Heart left ventricle (tissue), 16 donors: ENCODE measurements around the gene HSH2D. TPM values are rescaled to one million over a fixed set of nuclear protein-coding genes. Genes with fewer than 3 reads are reported as not detected.

Experiments used
- ATAC-seq, 4 donors: fragments of 200-7000 bp; cut with Tn5 transposase; one replicate each; pipeline ENCODE4 v1.9.1; 2020 to 2022; ENCODE audit warnings: moderate library complexity in 4 of 4, mild to moderate bottlenecking in 3 of 4, moderate number of reproducible peaks in 1 of 4
- DNase-seq, 5 donors: peaks; one replicate each; pipeline ENCODE4 v3.0.0-alpha.2; 2020
- H3K27ac ChIP-seq, 12 donors: fragments of 200-600 bp; sonication (generic) in 4 of 12; one replicate each; pipeline versions ENCODE4 v1.5.0 to v1.8.0; 2016 to 2022; ENCODE audit warnings: mild to moderate bottlenecking in 2 of 12
- H3K27me3 ChIP-seq, 9 donors: fragments of 200-600 bp; sonication (generic) in 2 of 9; one replicate each; pipeline versions ENCODE4 v1.5.1 to v1.8.0; 2016 to 2022; ENCODE audit warnings: mild to moderate bottlenecking in 3 of 9
- H3K36me3 ChIP-seq, 9 donors: fragments of 200-600 bp; sonication (generic) in 2 of 9; one replicate each; pipeline versions ENCODE4 v1.5.0 to v1.8.0; 2018 to 2022; ENCODE audit warnings: mild to moderate bottlenecking in 2 of 9
- H3K4me1 ChIP-seq, 12 donors: fragments of 200-600 bp; sonication (generic) in 4 of 12; one replicate each; pipeline versions ENCODE4 v1.5.0 to v1.8.0; 2016 to 2022; ENCODE audit warnings: mild to moderate bottlenecking in 3 of 12
- H3K4me3 ChIP-seq, 12 donors: fragments of 200-600 bp; sonication (generic) in 4 of 12; one replicate each; pipeline versions ENCODE4 v1.5.0 to v1.8.0; 2017 to 2022; ENCODE audit warnings: mild to moderate bottlenecking in 9 of 12, moderate library complexity in 4 of 12
- H3K9me3 ChIP-seq, 12 donors: fragments of 200-600 bp; sonication (generic) in 4 of 12; one replicate each; pipeline versions ENCODE4 v1.5.0 to v1.8.0; 2016 to 2022; ENCODE audit warnings: mild to moderate bottlenecking in 1 of 12
- POLR2A ChIP-seq, 2 donors: fragments of 450-650 bp; IDR thresholded peaks; one replicate each; pipeline ENCODE4 v1.6.1; 2017; ENCODE audit warnings: antibody characterized with exemption in 2 of 2, mild to moderate bottlenecking in 2 of 2, moderate library complexity in 2 of 2
- WGBS, 4 donors: extraction: QIAGEN DNeasy Blood & Tissue Kit in 2 of 4; methylation state at CpG; one replicate each; pipeline versions ENCODE4 v1.1.5 to v1.1.7; 2013 to 2018; 5-methylcytosine and 5-hydroxymethylcytosine counted together
- intact Hi-C, 10 donors: fragments of 100-400 bp; cut with DNase I; formaldehyde crosslinking; loops; one replicate each; pipeline versions ENCODE4 v1.11.1 to v1.14.2; 2022
- polyA plus RNA-seq, 2 donors: library from polyadenylated mRNA; stranded (reverse); fragments of 200-250 nt; gene quantifications; one replicate each; pipeline ENCODE4 v1.2.3, GENCODE V29; 2013
- total RNA-seq, 9 donors: library from RNA; depleted of rRNA in 2 of 9; stranded (reverse); fragments of >200 nt in 2 of 9; fragmentation: NEBNext Ultra II Directional in 3 of 9; extraction: Animal tissue kit (Norgen Biotek cat#: 25700) in 3 of 9; gene quantifications; one replicate each; pipeline versions ENCODE4 v1.1.0 to v1.2.4, GENCODE V29; 2016 to 2023
- TF ChIP-seq, protein P1 (sequence below), 12 donors: fragments of 200-600 bp; sonication (generic) in 4 of 12; IDR thresholded peaks; one replicate each; pipeline versions ENCODE4 v1.5.0 to v1.8.0; 2018 to 2022; ENCODE audit warnings: antibody characterized with exemption in 12 of 12, mild to moderate bottlenecking in 5 of 12
- donor health status: ischemic (EF 13 %, LVEDD 7.1; RV severe dilation, severe dysfunction).
- donor health status: healthy with polysubstance abuse.
- donor health status: DM: no; HTN: yes; CAD: no.
- donor health status: DM: no; HTN: no; CAD: no.
- donor health status: ischemic (EF 25% LVEDD 6.9; RV normal size, moderate dysfunction).
- donor health status: ischemic (EF 25% LVEDD 5.7; RV mildly dilated, moderate dysfunction).
- donor health status: healthy.
- donor health status: DM: yes; HTN: yes; CAD: no.
- donor health status: ischemic (EF 35%, LVEDD 5.7; RV mildly dilated, moderate dysfunction).
- donor health status: nonischemic (EF 11% LVEDD 7.7; RV severe dilation, severe dysfunction).
- donor health status: DM: yes; HTN: yes; CAD: no.
- donor health status: PGD.
- donor health status: ischemic (EF 29% LVEDD 5.4; RV normal size, mild dysfunction).
- donor health status: nonischemic (EF 23%, LVEDD 6.1; RV moderate dilation, normal function).

The HSH2D gene
- total and polyA plus RNA-seq, 11 donors: 0.12 to 1.8 (median 0.30) TPM; not detected in 4

DNA sequence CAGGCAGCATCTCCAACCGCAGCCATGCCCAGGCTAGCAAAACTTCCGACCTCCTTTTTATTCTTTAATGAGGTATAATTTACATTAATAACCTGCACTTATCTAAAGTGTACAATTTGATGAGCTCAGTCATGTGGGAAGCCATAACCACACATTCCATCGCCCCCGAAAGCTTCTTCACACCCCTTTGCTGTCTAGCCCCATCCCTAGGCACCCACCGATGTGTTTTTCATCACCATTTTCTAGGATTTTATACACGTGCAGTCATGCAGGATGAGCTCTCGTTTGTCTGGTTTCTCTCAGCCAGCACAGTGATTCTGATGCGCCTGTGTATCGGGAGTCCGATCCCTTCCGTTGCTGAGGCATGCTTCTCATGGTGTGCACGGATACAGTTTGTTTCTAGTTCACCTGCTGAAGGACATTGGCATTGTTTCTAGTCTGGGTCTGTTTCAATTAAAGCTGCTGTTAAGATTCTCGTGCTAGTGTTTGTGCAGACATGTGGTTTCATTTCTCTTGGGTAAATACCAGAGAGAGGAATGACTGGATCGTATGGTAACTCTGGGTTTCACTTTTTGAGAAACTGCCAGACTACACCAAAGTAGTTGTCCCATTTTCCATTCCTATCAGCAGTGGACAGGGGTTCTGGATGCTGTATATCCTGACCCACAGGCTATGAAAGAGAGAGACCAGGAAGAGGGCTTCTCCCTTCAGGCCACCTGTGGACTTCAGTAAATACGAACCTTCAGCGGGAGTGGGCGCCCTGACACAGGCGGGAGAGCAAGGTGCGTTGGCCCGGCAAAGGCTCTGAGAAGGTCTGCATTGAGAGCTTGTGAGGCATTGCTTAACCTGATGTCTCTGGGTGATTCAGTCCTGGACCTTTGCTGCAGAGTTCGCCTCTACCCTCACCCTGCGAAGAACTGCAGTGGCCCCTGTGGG lies 59.1 kb downstream of the HSH2D start:
- Histone ChIP-seq H3K4me1 (peaks cover 10 to 45% (median 23%) of the 10 kb centered on the region in 12 donors), H3K36me3 (peaks cover 0 to 65% (median 42%) of the 10 kb centered on the region in 9 donors), H3K9me3 (no peaks in the 10 kb centered on the region), H3K27me3 (no peaks in the 10 kb centered on the region), H3K27ac (no peak overlapping the region), H3K4me3 (no peak overlapping the region)
- ATAC-seq (no peak), DNase-seq (peak in 1 of 5 donors; percentile 11)
- intact Hi-C loops: no loop called here
- TF ChIP-seq POLR2A (IDR thresholded peaks at IDR 0.05): no peak
- TF ChIP-seq, protein P1, sequence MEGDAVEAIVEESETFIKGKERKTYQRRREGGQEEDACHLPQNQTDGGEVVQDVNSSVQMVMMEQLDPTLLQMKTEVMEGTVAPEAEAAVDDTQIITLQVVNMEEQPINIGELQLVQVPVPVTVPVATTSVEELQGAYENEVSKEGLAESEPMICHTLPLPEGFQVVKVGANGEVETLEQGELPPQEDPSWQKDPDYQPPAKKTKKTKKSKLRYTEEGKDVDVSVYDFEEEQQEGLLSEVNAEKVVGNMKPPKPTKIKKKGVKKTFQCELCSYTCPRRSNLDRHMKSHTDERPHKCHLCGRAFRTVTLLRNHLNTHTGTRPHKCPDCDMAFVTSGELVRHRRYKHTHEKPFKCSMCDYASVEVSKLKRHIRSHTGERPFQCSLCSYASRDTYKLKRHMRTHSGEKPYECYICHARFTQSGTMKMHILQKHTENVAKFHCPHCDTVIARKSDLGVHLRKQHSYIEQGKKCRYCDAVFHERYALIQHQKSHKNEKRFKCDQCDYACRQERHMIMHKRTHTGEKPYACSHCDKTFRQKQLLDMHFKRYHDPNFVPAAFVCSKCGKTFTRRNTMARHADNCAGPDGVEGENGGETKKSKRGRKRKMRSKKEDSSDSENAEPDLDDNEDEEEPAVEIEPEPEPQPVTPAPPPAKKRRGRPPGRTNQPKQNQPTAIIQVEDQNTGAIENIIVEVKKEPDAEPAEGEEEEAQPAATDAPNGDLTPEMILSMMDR (IDR thresholded peaks at IDR 0.05): no peak
- WGBS, 4 donors: 85 to 88% (median 87%) methylated on average over 21 to 22 of the region's 22 CpGs

DNA sequence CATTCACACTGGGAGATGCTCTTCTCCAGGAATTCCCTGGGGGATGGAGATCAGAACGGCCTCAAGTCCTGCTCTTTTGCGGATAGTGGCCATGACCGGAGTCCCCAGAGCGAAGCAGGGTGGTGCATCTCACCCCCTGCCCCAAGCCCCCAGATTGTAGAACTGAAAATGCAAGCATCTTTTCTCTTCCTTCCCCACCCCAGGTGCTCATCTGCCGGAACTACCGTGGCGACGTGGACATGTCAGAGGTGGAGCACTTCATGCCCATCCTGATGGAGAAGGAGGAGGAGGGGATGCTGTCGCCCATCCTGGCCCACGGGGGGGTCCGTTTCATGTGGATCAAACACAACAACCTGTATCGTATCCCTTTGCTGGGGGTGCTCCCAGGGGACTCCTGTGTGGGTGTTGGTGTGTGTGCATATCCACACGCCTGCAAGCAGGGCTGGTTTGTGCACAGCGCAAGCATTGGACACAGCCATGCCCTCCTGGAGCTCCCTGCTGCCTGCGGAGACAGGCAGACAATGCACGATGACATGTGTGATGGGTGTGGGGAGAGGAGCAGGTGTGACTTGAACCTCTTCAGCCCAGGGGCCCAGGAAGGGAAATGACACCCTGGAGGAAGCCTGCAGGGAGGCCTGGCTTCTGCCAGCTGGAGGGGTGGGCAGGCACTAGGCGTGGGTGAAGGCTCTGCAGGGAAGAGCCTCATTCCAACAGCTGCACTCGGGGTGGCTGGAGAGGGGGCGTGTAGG lies 59.9 kb downstream of the HSH2D start:
- no peak overlapping the region for H3K27ac ChIP-seq
- intact Hi-C loops: no loop called here
- TF ChIP-seq, protein P1 (IDR thresholded peaks at IDR 0.05): no peak
- TF ChIP-seq POLR2A (IDR thresholded peaks at IDR 0.05): no peak
- ATAC-seq (no peak), DNase-seq (peak in 1 of 5 donors; percentile 40)
- peaks cover 0 to 73% (median 50%) of the 10 kb centered on the region in 9 donors for H3K36me3 ChIP-seq
- H3K4me3 ChIP-seq: no peak overlapping the region
- 88 to 93% (median 91%) methylated on average over 18 to 19 of the region's 19 CpGs for WGBS, 4 donors
- H3K27me3 ChIP-seq: no peaks in the 10 kb centered on the region
- no peaks in the 10 kb centered on the region for H3K9me3 ChIP-seq
- H3K4me1 ChIP-seq: peaks cover 9 to 42% (median 22%) of the 10 kb centered on the region in 12 donors

DNA sequence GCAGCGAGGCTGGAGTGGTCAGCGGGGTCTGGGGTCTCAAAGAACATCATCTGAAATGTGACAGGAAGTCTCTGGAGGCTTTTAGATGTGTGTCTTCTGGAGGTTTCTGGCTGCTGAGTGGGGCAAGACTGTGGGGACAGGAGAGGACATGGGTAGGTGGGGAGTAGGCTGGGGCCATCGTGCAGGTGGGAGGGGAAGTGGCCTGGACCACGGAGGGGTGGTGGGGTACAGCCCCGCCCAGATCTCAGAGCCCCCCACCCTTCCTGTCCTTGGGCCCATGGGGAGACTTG lies 60.5 kb downstream of the HSH2D start:
- ATAC-seq: no peak
- peaks cover 6 to 36% (median 17%) of the 10 kb centered on the region in 12 donors for H3K4me1 ChIP-seq
- WGBS, 4 donors: 80 to 93% (median 83%) methylated on average over 5 of the region's 5 CpGs
- TF ChIP-seq POLR2A (IDR thresholded peaks at IDR 0.05): no peak
- TF ChIP-seq, protein P1 (IDR thresholded peaks at IDR 0.05): no peak
- intact Hi-C loops: no loop called here
- no peaks in the 10 kb centered on the region for H3K9me3 ChIP-seq
- no peak overlapping the region for H3K27ac ChIP-seq
- H3K27me3 ChIP-seq: no peaks in the 10 kb centered on the region
- H3K36me3 ChIP-seq: peaks cover 2 to 78% (median 55%) of the 10 kb centered on the region in 9 donors
- H3K4me3 ChIP-seq: no peak overlapping the region
- DNase-seq: no peak
